NCI-H526 treated with DMSO at 0.1 percent for 48 hours (cell line): ENCODE measurements around the gene UBR4.

ENCODE experiments used
- DNase-seq: peaks from one replicate; lab custom pipeline; 2025; lab: John Stamatoyannopoulos, UW

Gene UBR4

GRCh38 chr1:19089524-19089923 lies 120.5 kb downstream of the UBR4 start:
- no peak for DNase-seq

GRCh38 chr1:19088717-19089442 lies 121.2 kb downstream of the UBR4 start:
- DNase-seq = no peak

- no peak for DNase-seq
These were observed 122.1 kb downstream of the UBR4 start for GRCh38 chr1:19087737-19088594.

GRCh38 chr1:19087017-19087736 lies 122.9 kb downstream of the UBR4 start:
- DNase-seq = no peak

GRCh38 chr1:19086176-19086875 lies 123.7 kb downstream of the UBR4 start:
- DNase-seq = no peak

GRCh38 chr1:19084206-19084738 lies 125.8 kb downstream of the UBR4 start:
- DNase-seq = no peak

- no peak for DNase-seq
These were observed 127.0 kb downstream of the UBR4 start for GRCh38 chr1:19083081-19083480.

- no peak for DNase-seq
These were observed 128.7 kb downstream of the UBR4 start for GRCh38 chr1:19081218-19081893.

GRCh38 chr1:19080721-19081120 lies 129.3 kb downstream of the UBR4 start:
- no peak for DNase-seq

GRCh38 chr1:19079541-19080472 lies 130.3 kb downstream of the UBR4 start:
- no peak for DNase-seq

GRCh38 chr1:19078536-19078935 lies 131.5 kb downstream of the UBR4 start:
- DNase-seq = no peak

GRCh38 chr1:19076841-19077616 lies 133.0 kb downstream of the UBR4 start:
- DNase-seq = no peak

- DNase-seq = no peak
These were observed 135.0 kb downstream of the UBR4 start for GRCh38 chr1:19074902-19075721.

GRCh38 chr1:19074361-19074901 lies 135.6 kb downstream of the UBR4 start:
- no peak for DNase-seq

- DNase-seq = no peak
These were observed 136.5 kb downstream of the UBR4 start for GRCh38 chr1:19073311-19074186.

GRCh38 chr1:19072285-19072981 lies 137.6 kb downstream of the UBR4 start:
- no peak for DNase-seq
